GM12891 (cell line): ENCODE measurements around the gene TFDP1.

Experiments used
- PAX5 ChIP-seq: IDR thresholded peaks from 2 replicates; pipeline ENCODE4 v1.6.1; 2011; ENCODE audit warnings: low read length, moderate library complexity, mild to moderate bottlenecking; ENCODE audit not compliant: insufficient read depth, severe bottlenecking
- POLR2A ChIP-seq: IDR thresholded peaks from 2 replicates; pipeline ENCODE4 v1.6.1; 2011; ENCODE audit warnings: low read depth, low read length, control low read depth
- POLR2AphosphoS5 ChIP-seq: IDR thresholded peaks from 2 replicates; pipeline ENCODE4 v1.6.1; 2011; ENCODE audit warnings: low read depth, low read length, control low read depth
- TAF1 ChIP-seq: IDR thresholded peaks from 2 replicates; pipeline ENCODE4 v1.6.1; 2011; ENCODE audit warnings: low read depth, low read length, control low read depth

- TF ChIP-seq POLR2AphosphoS5: no peak
- TF ChIP-seq TAF1: no peak
- no peak for TF ChIP-seq POLR2A
- no peak for TF ChIP-seq PAX5
These were observed 69.6 kb downstream of the TFDP1 start for GRCh38 chr13:113654175-113654560.
